HepG2 (cell line): ENCODE data around the gene CCNQ. TPM values are rescaled to one million over a fixed set of nuclear protein-coding genes. Genes with fewer than 3 reads are reported as not detected.
A peak's percentile ranks its signal among the peaks of the same experiment; 100 is the strongest.

Experiments
- ATAC-seq: fragments of 200-7000 bp; cut with Tn5 transposase; 3 replicates; pipeline ENCODE4 v1.9.1; 2020; ENCODE audit warnings: mild to moderate bottlenecking, moderate library complexity
- BruUV-seq: library from RNA; stranded (reverse); fragments of 400-500 nt; replicated peaks from 2 replicates; lab custom pipeline; 2021; lab: Mats Ljungman, UMichigan
- CTCF ChIA-PET: fragments of 300-600 bp; formaldehyde crosslinking; extraction: SDS; loops from one replicate; lab custom pipeline; 2021; ENCODE audit warnings: low total read pairs, inconsistent platforms, low intra/inter-chr PET ratio; lab: Yijun Ruan, JAX
- POLR2A ChIA-PET: fragments of 350-600 bp; sonication (Branson Sonifier 250); formaldehyde crosslinking; loops from one replicate; lab custom pipeline; 2020; ENCODE audit warnings: antibody characterized with exemption, inconsistent platforms; lab: Yijun Ruan, JAX
- DNase-seq: peaks from one replicate; pipeline ENCODE4 v3.0.0-alpha.2; 2015; ENCODE audit warnings: low spot score
- FAIRE-seq: peaks from 3 replicates; lab custom pipeline; 2011; peaks lifted over from hg19 to GRCh38; lab: Jason Lieb, UNC
- H2AFZ ChIP-seq: one replicate; pipeline ENCODE4 v1.6.1; 2011; ENCODE audit warnings: low read length, inconsistent platforms
- H3K27ac ChIP-seq: fragments of 300-600 bp; 3 replicates; pipeline ENCODE4 v1.8.0; 2011; ENCODE audit warnings: mixed run types, mild to moderate bottlenecking, mixed read lengths, low read length, inconsistent platforms; ENCODE audit not compliant: insufficient read depth; ENCODE audit errors: extremely low read length
- H3K27me3 ChIP-seq, 2 experiments: fragments of 200-600 bp in 1 of 2; 2 replicates in 1 of 2; 3 replicates in 1 of 2; pipeline versions ENCODE4 v1.6.0 to v1.8.0; 2011; ENCODE audit warnings: low read length in 2 of 2, mild to moderate bottlenecking in 2 of 2, moderate library complexity in 2 of 2, inconsistent platforms in 1 of 2; ENCODE audit not compliant: insufficient read depth in 2 of 2, control insufficient read depth in 1 of 2
- H3K36me3 ChIP-seq, 2 experiments: fragments of 200-600 bp in 1 of 2; replicated peaks in 1 of 2; 2 replicates in 1 of 2; 3 replicates in 1 of 2; pipeline versions ENCODE4 v1.5.1 to v1.8.0; 2011; ENCODE audit warnings: low read length in 2 of 2, inconsistent platforms in 1 of 2; ENCODE audit not compliant: insufficient read depth in 2 of 2, control insufficient read depth in 1 of 2
- H3K4me1 ChIP-seq: 2 replicates; pipeline ENCODE4 v1.5.1; 2012; ENCODE audit warnings: low read length, inconsistent platforms; ENCODE audit not compliant: insufficient read depth
- H3K4me2 ChIP-seq: 2 replicates; pipeline ENCODE4 v1.6.0; 2011; ENCODE audit warnings: low read depth, low read length, inconsistent platforms
- H3K4me3 ChIP-seq, 3 experiments: fragments of 200-600 bp in 1 of 3; sonication (generic), shearing (Covaris generic) in 1 of 3; replicated peaks in 1 of 3; 2 replicates each; pipeline ENCODE4 v1.5.1; 2011 to 2016; ENCODE audit warnings: low read length in 3 of 3, inconsistent platforms in 2 of 3, low read depth in 2 of 3, mild to moderate bottlenecking in 2 of 3, control low read depth in 1 of 3, mixed read lengths in 1 of 3; ENCODE audit not compliant: insufficient read depth in 1 of 3
- H3K79me2 ChIP-seq: one replicate; pipeline ENCODE4 v1.6.1; 2011; ENCODE audit warnings: low read length, inconsistent platforms; ENCODE audit not compliant: insufficient read depth
- H3K9ac ChIP-seq: 2 replicates; pipeline ENCODE4 v1.6.0; 2011; ENCODE audit warnings: mild to moderate bottlenecking, low read depth, low read length, inconsistent platforms; ENCODE audit not compliant: insufficient read depth
- H3K9me3 ChIP-seq: 2 replicates; pipeline ENCODE4 v1.5.1; 2012; ENCODE audit warnings: mild to moderate bottlenecking, low read length
- H4K20me1 ChIP-seq: 2 replicates; pipeline ENCODE4 v1.6.0; 2011; ENCODE audit warnings: inconsistent platforms, mild to moderate bottlenecking, low read length, moderate library complexity; ENCODE audit not compliant: insufficient read depth
- AKAP8 ChIP-seq: sonication (generic); formaldehyde crosslinking; IDR thresholded peaks from 2 replicates; pipeline ENCODE4 v1.5.1; 2020; ENCODE audit warnings: mild to moderate bottlenecking, missing genetic modification reagents
- ATF7-NPFF ChIP-seq: sonication (generic); formaldehyde crosslinking; IDR thresholded peaks from 2 replicates; pipeline ENCODE4 v1.8.1; 2023; ENCODE audit warnings: mild to moderate bottlenecking, low read depth, missing genetic modification reagents, moderate library complexity
- HOXD1 ChIP-seq: sonication (generic); formaldehyde crosslinking; IDR thresholded peaks from 2 replicates; pipeline ENCODE4 v1.5.0; 2020; ENCODE audit warnings: missing genetic modification reagents
- MAZ ChIP-seq, 2 experiments: sonication (generic) in 1 of 2; formaldehyde crosslinking in 1 of 2; IDR thresholded peaks; 2 replicates each; pipeline versions ENCODE4 v1.5.0 to v1.6.1; 2012 to 2020; ENCODE audit warnings: low read depth in 2 of 2, mild to moderate bottlenecking in 2 of 2, borderline replicate concordance in 1 of 2, improper control_type of control experiment in 1 of 2, low read length in 1 of 2, missing genetic modification reagents in 1 of 2, moderate library complexity in 1 of 2
- NR1H2 ChIP-seq: sonication (generic); formaldehyde crosslinking; IDR thresholded peaks from 2 replicates; pipeline ENCODE4 v1.8.1; 2022; ENCODE audit warnings: low read depth, missing genetic modification reagents, borderline replicate concordance
- POLR2AphosphoS5 ChIP-seq: IDR thresholded peaks from 2 replicates; pipeline ENCODE4 v1.6.1; 2012; ENCODE audit warnings: low read depth, low read length
- RBFOX2 ChIP-seq: fragments of 200-400 bp; formaldehyde crosslinking; IDR thresholded peaks from 2 replicates; pipeline ENCODE4 v1.6.1; 2017; ENCODE audit warnings: low read depth, mild to moderate bottlenecking, low read length
- REL ChIP-seq: sonication (generic); formaldehyde crosslinking; conservative IDR thresholded peaks from 2 replicates; pipeline ENCODE4 v1.8.0; 2022; ENCODE audit warnings: mild to moderate bottlenecking, missing genetic modification reagents, moderate library complexity
- ZHX2 ChIP-seq, 2 experiments: sonication (generic) in 1 of 2; formaldehyde crosslinking in 1 of 2; IDR thresholded peaks; 2 replicates each; pipeline versions ENCODE4 v1.6.1 to v1.9.0; 2014 to 2022; ENCODE audit warnings: antibody characterized with exemption in 1 of 2, borderline replicate concordance in 1 of 2, inconsistent platforms in 1 of 2, low read depth in 1 of 2, missing genetic modification reagents in 1 of 2
- ZNF232 ChIP-seq: sonication (generic); formaldehyde crosslinking; IDR thresholded peaks from 2 replicates; pipeline ENCODE4 v1.4.0; 2020; ENCODE audit warnings: missing genetic modification reagents, borderline replicate concordance
- ZNF274 ChIP-seq: sonication (generic); formaldehyde crosslinking; IDR thresholded peaks from 2 replicates; pipeline ENCODE4 v1.5.1; 2020; ENCODE audit warnings: mild to moderate bottlenecking, missing genetic modification reagents
- ZNF33A ChIP-seq: sonication (generic); formaldehyde crosslinking; IDR thresholded peaks from 2 replicates; pipeline ENCODE4 v1.5.1; 2020; ENCODE audit warnings: missing genetic modification reagents, mild to moderate bottlenecking, moderate library complexity, borderline replicate concordance
- ZNF639 ChIP-seq: conservative IDR thresholded peaks from 2 replicates; pipeline ENCODE4 v1.6.1; 2018; ENCODE audit warnings: missing genetic modification reagents
- ZSCAN25 ChIP-seq: sonication (generic); formaldehyde crosslinking; IDR thresholded peaks from 2 replicates; pipeline ENCODE4 v1.8.0; 2022; ENCODE audit warnings: mild to moderate bottlenecking, missing genetic modification reagents
- WGBS: methylation state at CpG from one replicate; pipeline ENCODE4 v1.1.6; 2017; ENCODE audit warnings: low lambda C conversion rate; 5-methylcytosine and 5-hydroxymethylcytosine counted together
- in situ Hi-C: cut with HindIII; loops from 2 replicates; pipeline ENCODE4 v1.10.0; 2017; ENCODE audit warnings: low pct_unique_long_range_greater_than_20kb; ENCODE audit not compliant: extremely low pct_ligation_motif_present
- intact Hi-C: fragments of 100-400 bp; cut with micrococcal nuclease; formaldehyde crosslinking; loops from one replicate; pipeline ENCODE4 v1.10.0; 2022; ENCODE audit not compliant: unreplicated experiment
- polyA plus RNA-seq, 8 experiments: library from polyadenylated mRNA; depleted of rRNA in 3 of 8; stranded (reverse) in 7 of 8; unstranded in 1 of 8; fragments of >200 nt; fragmentation: Illumina TruSeq in 4 of 8; extraction: Trizol in 4 of 8; gene quantifications; 2 replicates each; pipeline versions ENCODE4 v1.2.1 to v1.2.3, GENCODE V29; 2011 to 2016; ENCODE audit warnings: low read depth in 4 of 8, missing spikeins in 1 of 8, mixed read lengths in 1 of 8; ENCODE audit not compliant: insufficient read depth in 1 of 8
- total RNA-seq, 5 experiments: library from RNA; depleted of rRNA; stranded (reverse); fragments of >200 nt; fragmentation: Illumina TruSeq; extraction: Trizol; gene quantifications; 2 replicates each; pipeline ENCODE4 v1.2.3, GENCODE V29; 2016; ENCODE audit warnings: low read depth in 1 of 5
- TF ChIP-seq, protein P1 (sequence below): sonication (generic); formaldehyde crosslinking; IDR thresholded peaks from 2 replicates; pipeline ENCODE4 v1.8.0; 2022; ENCODE audit warnings: mild to moderate bottlenecking, missing genetic modification reagents, moderate library complexity

CCNQ gene
- total and polyA plus RNA-seq, 2 of the 13 experiments (the other 11 are each of a cell fraction or from before 2014, with no cell fraction given) = 15.0 to 25.5 TPM

- H3K4me2 ChIP-seq = peak overlapping the region; percentile 63
- FAIRE-seq = no peak
- no peak overlapping the region for H2AFZ ChIP-seq
- no peak for ATAC-seq
- no peaks in the 10 kb centered on the region for H4K20me1 ChIP-seq
- DNase-seq = no peak
- no peaks in the 10 kb centered on the region for H3K36me3 ChIP-seq
- BruUV-seq = no TSS peak
- peaks cover 22% of the 10 kb centered on the region for H3K79me2 ChIP-seq
- intact Hi-C loops = no loop called here
- no CpG with 5 or more reads among the region's 8 CpGs for WGBS
- no peaks in the 10 kb centered on the region for H3K27me3 ChIP-seq
- H3K4me3 ChIP-seq = peak overlapping the region in 1 of 3 experiments; percentile 37; a peak in 2 of 6 replicates
- H3K9ac ChIP-seq = peak overlapping the region; percentile 63
- CTCF ChIA-PET = no interaction called here
- POLR2A ChIA-PET = interaction anchor here (1.9 to 11.8 kb wide), 5 partner anchors 8 to 300 kb away, joined by 4 to 596 read pairs (median 144); partner anchors contain the start of genes CCNQ and DUSP9
- no peaks in the 10 kb centered on the region for H3K9me3 ChIP-seq
- peaks cover 81% of the 10 kb centered on the region for H3K4me1 ChIP-seq
- H3K27ac ChIP-seq = peak overlapping the region; percentile 100
- in situ Hi-C loops = no loop called here
- peak; percentile 17; the same call in 1 of the 2 replicates for TF ChIP-seq ATF7-NPFF (CRISPR knock-in tag)
- 0 out of 2 replicates have a peak, but pooled peaks have one; percentile 1 for TF ChIP-seq HOXD1 (CRISPR knock-in tag)
- TF ChIP-seq RBFOX2 = no peak
- TF ChIP-seq MAZ (IDR thresholded peaks at IDR 0.05; ENCODE audit: borderline replicate concordance, low read depth, low read length) = 0 out of 2 replicates have a peak, but pooled peaks have one; percentile 2
- no peak for TF ChIP-seq MAZ (CRISPR knock-in tag; IDR thresholded peaks at IDR 0.05; ENCODE audit: low read depth)
- TF ChIP-seq ZNF33A (CRISPR knock-in tag) = 0 out of 2 replicates have a peak, but pooled peaks have one; percentile 3
- 0 out of 2 replicates have a peak, but pooled peaks have one; percentile 0 for TF ChIP-seq POLR2AphosphoS5
- no peak for TF ChIP-seq ZNF274
- peak; percentile 7; the same call in 1 of the 2 replicates for TF ChIP-seq ZSCAN25 (CRISPR knock-in tag)
- TF ChIP-seq AKAP8 (CRISPR knock-in tag) = no peak; the same call in 1 of the 2 replicates
- 0 out of 2 replicates have a peak, but pooled peaks have one; percentile 77 for TF ChIP-seq REL
- TF ChIP-seq ZNF639 (CRISPR knock-in tag) = 0 out of 2 replicates have a peak, but pooled peaks have one; percentile 3
- TF ChIP-seq ZNF232 = no peak
- TF ChIP-seq NR1H2 = no peak
- TF ChIP-seq ZHX2 (IDR thresholded peaks at IDR 0.05; ENCODE audit: low read depth) = 0 out of 2 replicates have a peak, but pooled peaks have one; percentile 6
- TF ChIP-seq ZHX2 (CRISPR knock-in tag; IDR thresholded peaks at IDR 0.05; ENCODE audit: borderline replicate concordance) = no peak
- TF ChIP-seq, protein P1, sequence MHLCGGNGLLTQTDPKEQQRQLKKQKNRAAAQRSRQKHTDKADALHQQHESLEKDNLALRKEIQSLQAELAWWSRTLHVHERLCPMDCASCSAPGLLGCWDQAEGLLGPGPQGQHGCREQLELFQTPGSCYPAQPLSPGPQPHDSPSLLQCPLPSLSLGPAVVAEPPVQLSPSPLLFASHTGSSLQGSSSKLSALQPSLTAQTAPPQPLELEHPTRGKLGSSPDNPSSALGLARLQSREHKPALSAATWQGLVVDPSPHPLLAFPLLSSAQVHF = 0 out of 2 replicates have a peak, but pooled peaks have one; percentile 19
Measured at GRCh38 chrX:153628129-153628528, 29.2 kb upstream of the CCNQ start.
